CD14-positive monocyte (primary cell): ENCODE results near the gene DGKB. TPM values are rescaled to one million over a fixed set of nuclear protein-coding genes. Genes with fewer than 3 reads are reported as not detected.

Experiments
- DNase-seq, 3 donors: peaks; one replicate each; pipeline ENCODE4 v3.0.0-alpha.2; 2011 to 2022
- H2AFZ ChIP-seq: 2 replicates; pipeline ENCODE4 v1.6.0; 2012; ENCODE audit warnings: mild to moderate bottlenecking, low read depth, low read length, inconsistent platforms; ENCODE audit not compliant: insufficient read depth, poor library complexity, severe bottlenecking
- H3K27ac ChIP-seq, 2 donors: 1 replicate in 1 of 2; 2 replicates in 1 of 2; pipeline ENCODE4 v1.5.1; 2012 to 2013; ENCODE audit warnings: low read length in 2 of 2, control low read depth in 1 of 2, inconsistent platforms in 1 of 2, low read depth in 1 of 2, mild to moderate bottlenecking in 1 of 2
- H3K27me3 ChIP-seq, 2 donors: one replicate each; pipeline versions ENCODE4 v1.6.0 to v1.6.1; 2011 to 2013; ENCODE audit warnings: low read length in 2 of 2; ENCODE audit not compliant: control insufficient read depth in 2 of 2, insufficient read depth in 2 of 2
- H3K36me3 ChIP-seq, 2 donors: replicated peaks in 1 of 2; 1 replicate in 1 of 2; 2 replicates in 1 of 2; pipeline versions ENCODE4 v1.5.1 to v1.6.1; 2012 to 2013; ENCODE audit warnings: low read length in 2 of 2, control low read depth in 1 of 2, inconsistent platforms in 1 of 2, mild to moderate bottlenecking in 1 of 2; ENCODE audit not compliant: insufficient read depth in 2 of 2, control insufficient read depth in 1 of 2
- H3K4me1 ChIP-seq, 2 donors: 1 replicate in 1 of 2; 2 replicates in 1 of 2; pipeline versions ENCODE4 v1.5.1 to v1.6.1; 2012 to 2013; ENCODE audit warnings: low read length in 2 of 2, control low read depth in 1 of 2, inconsistent platforms in 1 of 2, mild to moderate bottlenecking in 1 of 2, moderate library complexity in 1 of 2; ENCODE audit not compliant: insufficient read depth in 2 of 2, control insufficient read depth in 1 of 2
- H3K4me2 ChIP-seq: replicated peaks from 2 replicates; pipeline ENCODE3; 2012; ENCODE audit warnings: low read length, moderate library complexity, mild to moderate bottlenecking; ENCODE audit not compliant: poor library complexity, severe bottlenecking; ENCODE audit errors: extremely low read depth
- H3K4me3 ChIP-seq, 3 experiments: fragments of 200-600 bp in 1 of 3; sonication (generic) in 1 of 3; replicated peaks in 1 of 3; 1 replicate in 2 of 3; 2 replicates in 1 of 3; pipeline ENCODE4 v1.5.1; 2011 to 2013; ENCODE audit warnings: low read length in 3 of 3, mild to moderate bottlenecking in 3 of 3, control low read depth in 2 of 3, low read depth in 2 of 3, inconsistent platforms in 1 of 3, moderate library complexity in 1 of 3
- H3K79me2 ChIP-seq: 2 replicates; pipeline ENCODE4 v1.6.0; 2012; ENCODE audit warnings: mild to moderate bottlenecking, control low read depth, inconsistent platforms, low read length, moderate library complexity; ENCODE audit not compliant: insufficient read depth
- H3K9ac ChIP-seq: 2 replicates; pipeline ENCODE4 v1.6.0; 2017; ENCODE audit warnings: low read length, mild to moderate bottlenecking; ENCODE audit not compliant: insufficient read depth, poor library complexity, severe bottlenecking
- H3K9me3 ChIP-seq, 2 donors: replicated peaks in 1 of 2; 1 replicate in 1 of 2; 2 replicates in 1 of 2; pipeline versions ENCODE4 v1.5.1 to v1.6.1; 2012 to 2013; ENCODE audit warnings: low read length in 2 of 2, control low read depth in 1 of 2; ENCODE audit not compliant: control insufficient read depth in 1 of 2, insufficient read depth in 1 of 2
- H4K20me1 ChIP-seq: 2 replicates; pipeline ENCODE4 v1.6.0; 2012; ENCODE audit warnings: mild to moderate bottlenecking, low read length, control low read depth, moderate library complexity; ENCODE audit not compliant: insufficient read depth
- H3K27ac Mint-ChIP-seq, 7 donors: one replicate each; pipeline ENCODE4 v1.8.0; 2020; ENCODE audit warnings: mild to moderate bottlenecking in 7 of 7, mixed read lengths in 7 of 7, moderate library complexity in 6 of 7, inconsistent platforms in 2 of 7
- H3K27me3 Mint-ChIP-seq, 3 donors: one replicate each; pipeline ENCODE4 v1.8.0; 2021 to 2022; ENCODE audit warnings: low read depth in 3 of 3, mild to moderate bottlenecking in 3 of 3, mixed read lengths in 3 of 3, moderate library complexity in 3 of 3, inconsistent platforms in 1 of 3
- H3K36me3 Mint-ChIP-seq, 2 donors: one replicate each; pipeline ENCODE4 v1.8.0; 2020; ENCODE audit warnings: mixed read lengths in 2 of 2, inconsistent platforms in 1 of 2, mild to moderate bottlenecking in 1 of 2
- H3K4me1 Mint-ChIP-seq: one replicate; pipeline ENCODE4 v1.8.0; 2020; ENCODE audit warnings: mild to moderate bottlenecking, mixed read lengths
- H3K4me3 Mint-ChIP-seq, 2 donors: one replicate each; pipeline ENCODE4 v1.8.0; 2020; ENCODE audit warnings: mild to moderate bottlenecking in 2 of 2, mixed read lengths in 2 of 2, moderate library complexity in 1 of 2
- H3K9me3 Mint-ChIP-seq, 7 donors: one replicate each; pipeline ENCODE4 v1.8.0; 2020 to 2022; ENCODE audit warnings: mixed read lengths in 7 of 7, mild to moderate bottlenecking in 6 of 7, moderate library complexity in 6 of 7, inconsistent platforms in 2 of 7
- WGBS: methylation state at CpG from one replicate; pipeline ENCODE4 v1.1.5; 2013; ENCODE audit warnings: missing lambda C conversion rate; ENCODE audit not compliant: insufficient coverage; 5-methylcytosine and 5-hydroxymethylcytosine counted together
- intact Hi-C, 2 donors: fragments of 100-400 bp; cut with micrococcal nuclease; formaldehyde crosslinking; loops; one replicate each; pipeline versions ENCODE4 v1.15.0 to v1.15.1; 2023
- polyA plus RNA-seq, 3 donors: library from polyadenylated mRNA; depleted of rRNA in 1 of 3; unstranded in 2 of 3; stranded (reverse) in 1 of 3; fragments of 300-500 nt in 2 of 3; fragments of >200 nt in 1 of 3; fragmentation: Illumina TruSeq in 2 of 3; gene quantifications; 1 replicate in 2 of 3; 2 replicates in 1 of 3; pipeline ENCODE4 v1.2.3, GENCODE V29; 2012 to 2021
- TF ChIP-seq, protein P1 (sequence below): fragments of 200-600 bp; IDR thresholded peaks from one replicate; pipeline ENCODE4 v1.8.0; 2022; ENCODE audit warnings: antibody characterized with exemption, mild to moderate bottlenecking

DGKB gene
- polyA plus RNA-seq, 3 donors: not detected

DNA sequence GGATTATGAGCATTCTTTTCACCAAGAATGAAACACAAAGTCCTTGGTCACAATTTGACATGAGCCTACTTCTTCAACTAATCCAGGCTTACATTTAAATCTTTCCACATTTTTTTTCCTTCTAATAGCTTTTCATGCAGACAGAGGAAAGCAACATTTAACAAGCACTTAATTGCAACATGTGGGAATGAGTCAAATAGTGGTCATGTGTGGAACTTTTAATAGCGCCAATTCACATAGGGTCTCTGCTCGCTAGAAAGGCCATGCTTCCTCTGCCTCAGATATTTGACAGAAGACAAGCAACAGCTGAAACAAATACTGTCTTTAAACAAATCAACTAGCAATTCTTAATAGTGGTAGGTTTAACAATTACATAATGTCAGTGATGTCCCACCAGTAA is 627.2 kb downstream of the DGKB start:
- Mint-ChIP-seq H3K4me3 (no peak overlapping the region), H3K27me3 (peaks cover 0 to 1% (median 1%) of the 10 kb centered on the region in 3 donors), H3K4me1 (no peaks in the 10 kb centered on the region), H3K36me3 (no peaks in the 10 kb centered on the region), H3K27ac (no peak overlapping the region), H3K9me3 (peaks cover 3 to 22% (median 8%) of the 10 kb centered on the region in 7 donors)
- TF ChIP-seq, protein P1, sequence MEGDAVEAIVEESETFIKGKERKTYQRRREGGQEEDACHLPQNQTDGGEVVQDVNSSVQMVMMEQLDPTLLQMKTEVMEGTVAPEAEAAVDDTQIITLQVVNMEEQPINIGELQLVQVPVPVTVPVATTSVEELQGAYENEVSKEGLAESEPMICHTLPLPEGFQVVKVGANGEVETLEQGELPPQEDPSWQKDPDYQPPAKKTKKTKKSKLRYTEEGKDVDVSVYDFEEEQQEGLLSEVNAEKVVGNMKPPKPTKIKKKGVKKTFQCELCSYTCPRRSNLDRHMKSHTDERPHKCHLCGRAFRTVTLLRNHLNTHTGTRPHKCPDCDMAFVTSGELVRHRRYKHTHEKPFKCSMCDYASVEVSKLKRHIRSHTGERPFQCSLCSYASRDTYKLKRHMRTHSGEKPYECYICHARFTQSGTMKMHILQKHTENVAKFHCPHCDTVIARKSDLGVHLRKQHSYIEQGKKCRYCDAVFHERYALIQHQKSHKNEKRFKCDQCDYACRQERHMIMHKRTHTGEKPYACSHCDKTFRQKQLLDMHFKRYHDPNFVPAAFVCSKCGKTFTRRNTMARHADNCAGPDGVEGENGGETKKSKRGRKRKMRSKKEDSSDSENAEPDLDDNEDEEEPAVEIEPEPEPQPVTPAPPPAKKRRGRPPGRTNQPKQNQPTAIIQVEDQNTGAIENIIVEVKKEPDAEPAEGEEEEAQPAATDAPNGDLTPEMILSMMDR: no peak
- Histone ChIP-seq H3K4me3 (no peak overlapping the region), H4K20me1 (no peaks in the 10 kb centered on the region), H3K27ac (no peak overlapping the region), H3K79me2 (no peaks in the 10 kb centered on the region), H3K36me3 (no peaks in the 10 kb centered on the region), H2AFZ (no peak overlapping the region), H3K4me1 (no peaks in the 10 kb centered on the region), H3K9ac (no peak overlapping the region), H3K4me2 (no peak overlapping the region), H3K27me3 (no peaks in the 10 kb centered on the region), H3K9me3 (peaks cover 3 to 8% of the 10 kb centered on the region in 2 donors)
- intact Hi-C loops: no loop called here
- no peak for DNase-seq
- WGBS: no CpG with 5 or more reads among the region's 2 CpGs

DNA sequence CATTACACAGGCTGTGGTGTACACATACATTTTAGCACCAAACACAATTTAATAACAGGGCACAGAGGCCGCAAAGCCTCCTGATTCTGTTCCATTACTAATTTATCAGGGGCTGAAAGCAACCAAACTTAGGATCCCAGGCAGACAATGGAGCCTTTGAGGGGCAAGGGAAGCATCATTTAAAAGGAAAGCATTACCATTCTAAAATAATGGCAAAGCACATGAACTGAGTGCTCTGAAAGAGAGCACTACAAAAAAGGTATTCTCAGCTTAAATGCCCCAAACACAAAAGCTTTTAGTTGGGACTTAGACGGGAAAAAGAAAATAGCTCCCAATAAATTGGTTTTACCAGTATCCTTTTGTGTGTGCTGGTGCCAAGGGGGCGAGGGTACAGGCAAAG is 631.1 kb downstream of the DGKB start:
- Histone ChIP-seq H3K4me2 (no peak overlapping the region), H3K9me3 (peaks cover 3 to 11% of the 10 kb centered on the region in 2 donors), H3K4me3 (no peak overlapping the region), H2AFZ (no peak overlapping the region), H3K79me2 (no peaks in the 10 kb centered on the region), H3K27me3 (no peaks in the 10 kb centered on the region), H3K36me3 (no peaks in the 10 kb centered on the region), H3K27ac (no peak overlapping the region), H3K9ac (no peak overlapping the region), H3K4me1 (no peaks in the 10 kb centered on the region), H4K20me1 (no peaks in the 10 kb centered on the region)
- H3K27me3 Mint-ChIP-seq: peaks cover 0 to 1% (median 0%) of the 10 kb centered on the region in 3 donors
- H3K36me3 Mint-ChIP-seq: no peaks in the 10 kb centered on the region
- no peak for DNase-seq
- intact Hi-C loops: no loop called here
- WGBS: no CpG with 5 or more reads among the region's 3 CpGs
- TF ChIP-seq, protein P1: no peak
- H3K9me3 Mint-ChIP-seq: peaks cover 0 to 9% (median 2%) of the 10 kb centered on the region in 7 donors
- no peak overlapping the region for H3K4me3 Mint-ChIP-seq
- no peak overlapping the region for H3K27ac Mint-ChIP-seq
- H3K4me1 Mint-ChIP-seq: no peaks in the 10 kb centered on the region
